Activated CD8-positive, alpha-beta T cell treated with anti-CD3 and anti-CD28 coated beads for 36 hours (primary cell): ENCODE measurements around the gene GNPAT. TPM values are rescaled to one million over a fixed set of nuclear protein-coding genes. Genes with fewer than 3 reads are reported as not detected.

Experiments used
- ATAC-seq: fragments of 200-7000 bp; cut with Tn5 transposase; one replicate; pipeline ENCODE4 v1.10.0; 2021; ENCODE audit warnings: mild to moderate bottlenecking, moderate library complexity
- CTCF ChIA-PET: fragments of 350-600 bp; sonication (Branson Sonifier 250); formaldehyde crosslinking; loops from one replicate; lab custom pipeline; 2021; ENCODE audit warnings: antibody characterized with exemption; lab: Charles Lee
- POLR2A ChIA-PET: fragments of 350-600 bp; sonication (Branson Sonifier 250); formaldehyde crosslinking; loops from one replicate; lab custom pipeline; 2021; ENCODE audit warnings: antibody characterized with exemption; lab: Charles Lee
- DNase-seq: peaks from one replicate; pipeline ENCODE4 v3.0.0-alpha.2; 2020
- H3K27ac Mint-ChIP-seq: one replicate; pipeline ENCODE4 v1.8.0; 2021; ENCODE audit warnings: mild to moderate bottlenecking, mixed read lengths
- H3K27me3 Mint-ChIP-seq: one replicate; pipeline ENCODE4 v1.8.0; 2021; ENCODE audit warnings: mixed read lengths
- H3K36me3 Mint-ChIP-seq: one replicate; pipeline ENCODE4 v1.8.0; 2021; ENCODE audit warnings: low read depth, mixed read lengths
- H3K4me1 Mint-ChIP-seq: one replicate; pipeline ENCODE4 v1.8.0; 2021; ENCODE audit warnings: low read depth, mixed read lengths
- H3K4me3 Mint-ChIP-seq: one replicate; pipeline ENCODE4 v1.8.0; 2021; ENCODE audit warnings: mild to moderate bottlenecking, moderate library complexity, mixed read lengths
- H3K9me3 Mint-ChIP-seq: one replicate; pipeline ENCODE4 v1.8.0; 2021; ENCODE audit warnings: mixed read lengths
- CTCF ChIP-seq: fragments of 200-600 bp; IDR thresholded peaks from one replicate; pipeline ENCODE4 v1.8.0; 2022; ENCODE audit warnings: antibody characterized with exemption, mild to moderate bottlenecking
- intact Hi-C: fragments of 100-400 bp; cut with micrococcal nuclease; formaldehyde crosslinking; loops from one replicate; pipeline ENCODE4 v1.10.0; 2022
- total RNA-seq, 2 experiments: library from RNA; stranded (reverse); gene quantifications; one replicate each; pipeline ENCODE4 v1.2.3, GENCODE V29; 2021

GNPAT gene
- total RNA-seq, 2 experiments from 2014 or later = 56.2 to 59.6 TPM

GRCh38 chr1:231201375-231201978 is 39.5 kb upstream of the GNPAT start:
- ChIA-PET CTCF (no interaction called here), POLR2A (no interaction called here)
- ATAC-seq (no peak), DNase-seq (no peak)
- H3K27me3 Mint-ChIP-seq = peaks cover 5% of the 10 kb centered on the region
- no peaks in the 10 kb centered on the region for H3K36me3 Mint-ChIP-seq
- no peak overlapping the region for H3K27ac Mint-ChIP-seq
- intact Hi-C loops = no loop called here
- TF ChIP-seq CTCF = no peak
- H3K4me3 Mint-ChIP-seq = no peak overlapping the region
- no peaks in the 10 kb centered on the region for H3K9me3 Mint-ChIP-seq
- H3K4me1 Mint-ChIP-seq = peaks cover 10% of the 10 kb centered on the region

- peaks cover 10% of the 10 kb centered on the region for H3K4me1 Mint-ChIP-seq
- ATAC-seq = no peak
- intact Hi-C loops = no loop called here
- no peaks in the 10 kb centered on the region for H3K36me3 Mint-ChIP-seq
- TF ChIP-seq CTCF = no peak
- CTCF ChIA-PET = no interaction called here
- H3K27ac Mint-ChIP-seq = no peak overlapping the region
- no peak for DNase-seq
- POLR2A ChIA-PET = no interaction called here
- H3K4me3 Mint-ChIP-seq = no peak overlapping the region
- H3K27me3 Mint-ChIP-seq = peaks cover 5% of the 10 kb centered on the region
- H3K9me3 Mint-ChIP-seq = no peaks in the 10 kb centered on the region
These were observed 38.9 kb upstream of the GNPAT start for GRCh38 chr1:231201979-231202633.

DNA sequence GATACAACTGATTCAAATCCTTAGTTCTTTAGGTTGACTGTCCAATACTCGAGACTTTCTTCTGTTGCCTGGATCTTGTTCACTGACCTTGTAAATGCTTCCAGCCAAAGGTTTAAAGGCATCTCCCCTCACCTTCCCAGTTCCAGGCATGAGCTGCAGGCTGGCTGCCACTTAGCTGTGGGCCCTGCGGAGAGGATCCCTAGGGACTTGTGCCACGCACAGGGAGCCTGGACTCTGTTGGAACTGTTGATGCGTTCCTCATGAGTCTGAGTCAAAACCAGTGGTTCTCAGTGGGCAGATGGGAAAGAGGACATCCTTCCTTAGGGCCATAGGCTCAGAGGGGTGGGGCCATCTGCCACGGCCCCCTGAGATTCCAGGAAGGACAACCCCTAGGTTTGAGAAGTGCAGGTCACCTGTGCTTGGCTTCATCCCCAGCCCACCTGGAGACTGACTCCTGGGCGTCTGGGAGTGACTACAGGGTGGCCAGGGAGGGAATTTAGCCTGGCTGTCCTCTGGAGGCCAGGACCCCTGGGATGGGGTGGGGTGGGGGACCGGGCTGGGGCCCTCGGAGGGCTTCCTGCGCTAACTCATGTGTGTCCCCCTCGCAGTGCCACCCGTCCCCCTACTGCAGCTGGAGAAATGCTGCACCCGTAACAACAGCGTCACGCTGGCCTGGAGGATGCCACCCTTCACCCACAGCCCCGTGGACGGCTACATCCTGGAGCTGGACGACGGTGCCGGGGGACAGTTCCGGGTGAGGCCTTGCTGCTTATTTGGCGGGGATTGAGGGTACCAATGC is 37.6 kb upstream of the GNPAT start:
- no peak for TF ChIP-seq CTCF
- H3K36me3 Mint-ChIP-seq = no peaks in the 10 kb centered on the region
- H3K9me3 Mint-ChIP-seq = no peaks in the 10 kb centered on the region
- no peak overlapping the region for H3K4me3 Mint-ChIP-seq
- H3K4me1 Mint-ChIP-seq = peaks cover 10% of the 10 kb centered on the region
- intact Hi-C loops = no loop called here
- H3K27me3 Mint-ChIP-seq = peaks cover 5% of the 10 kb centered on the region
- ChIA-PET POLR2A (interaction anchor here (0.6 to 0.7 kb wide), 2 partner anchors 481 to 1018 kb away, joined by 4 to 6 read pairs; no protein-coding TSS in a partner anchor), CTCF (no interaction called here)
- ATAC-seq (no peak), DNase-seq (no peak)
- H3K27ac Mint-ChIP-seq = no peak overlapping the region

GRCh38 chr1:231206856-231207255 is 34.2 kb upstream of the GNPAT start:
- no peak for TF ChIP-seq CTCF
- H3K4me1 Mint-ChIP-seq = peaks cover 17% of the 10 kb centered on the region
- H3K36me3 Mint-ChIP-seq = no peaks in the 10 kb centered on the region
- ATAC-seq (no peak), DNase-seq (no peak)
- H3K27me3 Mint-ChIP-seq = no peaks in the 10 kb centered on the region
- CTCF ChIA-PET = interaction anchor here (1.0 kb wide), 1 partner anchor 290 kb away, joined by 3 read pairs; no protein-coding TSS in a partner anchor
- no peak overlapping the region for H3K27ac Mint-ChIP-seq
- intact Hi-C loops = no loop called here
- H3K9me3 Mint-ChIP-seq = no peaks in the 10 kb centered on the region
- H3K4me3 Mint-ChIP-seq = no peak overlapping the region
- POLR2A ChIA-PET = no interaction called here

DNA sequence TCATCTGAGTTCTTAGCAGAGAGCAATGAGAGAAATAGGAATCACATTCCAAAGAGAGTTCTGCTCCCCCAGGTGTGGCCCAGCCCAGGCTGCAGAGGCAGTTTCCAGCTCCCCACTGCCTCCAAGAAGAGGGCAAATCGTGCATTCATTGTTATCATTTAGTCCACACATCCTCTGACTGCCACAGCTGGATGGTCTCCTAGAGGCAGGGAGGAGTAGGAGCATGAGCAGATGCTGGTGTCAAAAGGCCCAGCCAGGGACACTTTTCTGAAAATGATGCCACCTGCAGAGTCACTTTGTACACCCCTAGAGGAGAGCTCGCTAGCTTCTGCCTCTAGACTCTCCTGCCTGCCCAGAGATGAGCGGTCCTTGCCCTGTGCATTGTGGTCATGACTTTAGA is 33.6 kb upstream of the GNPAT start:
- DNase-seq (no peak), ATAC-seq (no peak)
- TF ChIP-seq CTCF = no peak
- H3K4me3 Mint-ChIP-seq = no peak overlapping the region
- POLR2A ChIA-PET = no interaction called here
- H3K4me1 Mint-ChIP-seq = peaks cover 14% of the 10 kb centered on the region
- CTCF ChIA-PET = interaction anchor here (1.0 kb wide), 1 partner anchor 291 kb away, joined by 3 read pairs; no protein-coding TSS in a partner anchor
- H3K27ac Mint-ChIP-seq = no peak overlapping the region
- no peaks in the 10 kb centered on the region for H3K9me3 Mint-ChIP-seq
- intact Hi-C loops = no loop called here
- H3K27me3 Mint-ChIP-seq = no peaks in the 10 kb centered on the region
- no peaks in the 10 kb centered on the region for H3K36me3 Mint-ChIP-seq
